Measurements from ENCODE around the gene TMEM205.
"Not testable (repeated sequence)": the region's sequence is repeated elsewhere in the genome, so short reads cannot be mapped to it uniquely, and the experiment has no call there.

TMEM205 gene

DNA sequence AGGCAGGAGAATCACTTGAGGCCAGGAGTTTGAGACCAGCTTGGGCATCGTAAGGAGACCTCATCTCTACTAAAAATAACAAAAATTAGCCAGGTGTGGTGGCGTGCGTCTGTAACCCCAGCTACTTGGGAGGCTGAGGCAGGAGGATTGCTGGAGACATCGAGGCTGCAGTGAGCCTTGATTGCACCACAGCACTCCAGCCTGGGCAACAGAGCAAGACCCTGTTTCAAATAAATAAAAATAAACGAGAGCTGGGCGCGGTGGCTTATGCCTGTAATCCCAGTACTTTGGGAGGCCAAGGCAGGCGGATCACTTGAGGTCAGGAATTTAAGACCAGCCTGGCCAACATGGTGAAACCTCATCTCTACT, 6.0 kb downstream of the TMEM205 start:
- in situ Hi-C loops (cut with MboI; ENCODE audit: low sequenced_read_pairs), result not testable (repeated sequence)

DNA sequence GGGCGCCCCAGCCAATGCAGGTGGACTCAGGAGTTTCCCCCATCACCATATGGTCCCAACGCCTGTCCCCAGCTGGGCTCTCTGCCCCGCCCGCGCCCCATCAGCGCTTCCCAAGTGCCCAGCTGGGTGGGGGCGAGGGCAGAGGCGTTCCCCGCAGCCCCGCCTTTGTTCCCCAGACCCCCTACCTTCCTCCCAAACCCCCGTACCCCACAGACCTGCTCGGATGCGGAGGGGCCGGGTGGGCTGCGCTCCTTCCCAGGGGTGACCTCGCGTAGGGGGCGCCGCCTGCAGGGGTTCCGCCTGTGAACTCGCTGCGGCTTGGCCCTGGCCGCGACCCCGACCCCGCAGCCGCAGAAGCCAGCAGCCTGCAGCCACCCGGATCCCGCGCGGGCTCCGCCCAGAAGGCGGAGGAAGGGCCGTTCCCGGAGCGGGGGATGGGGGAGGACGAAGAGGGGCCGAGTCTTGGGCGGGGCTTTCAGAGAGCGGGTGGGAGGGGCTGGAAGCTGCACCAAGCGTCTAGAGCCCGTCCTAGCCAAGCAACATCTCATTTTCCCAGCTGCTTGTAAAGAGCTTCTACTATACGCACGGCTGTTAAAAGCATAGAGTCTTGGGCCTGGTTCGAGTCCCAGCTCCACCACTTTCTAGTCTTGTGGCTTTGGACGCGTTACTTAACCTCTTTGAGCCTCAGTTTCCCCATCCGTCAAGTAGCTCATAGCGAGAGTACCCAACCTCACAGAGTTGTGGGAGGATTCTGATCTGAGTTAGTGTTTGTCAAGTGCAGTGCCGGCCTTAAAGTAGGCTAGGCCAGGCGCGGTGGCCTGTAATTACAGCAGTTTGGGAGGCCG, 6.6 kb downstream of the TMEM205 start, which contains the start of gene RAB3D:
TSS of gene RAB3D (minus strand) at position 404 of the 845 bp plus-strand sequence. CDS start 2,258 bp downstream, outside the sequence.
- in situ Hi-C loops (cut with MboI; ENCODE audit: low sequenced_read_pairs), result no loop called here

DNA sequence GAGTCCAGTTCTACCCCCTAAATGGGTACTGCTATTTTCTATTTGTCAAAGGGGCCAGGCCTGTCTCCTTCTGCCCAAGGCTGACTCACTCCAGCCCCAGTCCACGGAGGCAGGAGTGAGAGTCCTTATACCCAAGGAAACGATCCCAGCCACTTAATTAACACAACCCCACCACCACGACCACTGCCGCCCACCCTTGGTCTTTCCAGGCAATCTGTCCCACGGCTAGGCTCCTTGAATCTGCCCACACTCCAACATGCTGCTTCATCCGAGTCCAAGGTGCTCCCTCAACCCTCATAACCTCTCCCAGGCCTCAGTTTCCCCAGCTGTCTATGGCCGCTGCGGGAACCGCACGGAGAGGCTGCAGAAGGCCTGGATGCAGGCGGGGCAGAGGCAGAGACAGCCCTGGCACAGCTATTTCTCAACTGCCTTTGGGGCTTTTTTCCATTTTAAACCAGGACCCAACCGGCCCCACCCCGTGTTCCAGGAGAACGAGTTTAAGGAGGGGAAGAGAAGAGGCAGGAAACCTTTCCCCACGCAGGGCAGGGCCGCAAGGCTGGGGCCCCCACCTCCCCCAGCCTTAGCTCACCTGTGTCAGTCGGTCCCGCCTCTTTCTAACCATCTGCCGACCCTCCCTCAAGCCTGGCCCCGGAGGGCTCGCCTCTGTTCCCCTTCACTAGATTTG, 7.4 kb downstream of the TMEM205 start:
- in situ Hi-C loops (cut with MboI; ENCODE audit: low sequenced_read_pairs), result no loop called here

DNA sequence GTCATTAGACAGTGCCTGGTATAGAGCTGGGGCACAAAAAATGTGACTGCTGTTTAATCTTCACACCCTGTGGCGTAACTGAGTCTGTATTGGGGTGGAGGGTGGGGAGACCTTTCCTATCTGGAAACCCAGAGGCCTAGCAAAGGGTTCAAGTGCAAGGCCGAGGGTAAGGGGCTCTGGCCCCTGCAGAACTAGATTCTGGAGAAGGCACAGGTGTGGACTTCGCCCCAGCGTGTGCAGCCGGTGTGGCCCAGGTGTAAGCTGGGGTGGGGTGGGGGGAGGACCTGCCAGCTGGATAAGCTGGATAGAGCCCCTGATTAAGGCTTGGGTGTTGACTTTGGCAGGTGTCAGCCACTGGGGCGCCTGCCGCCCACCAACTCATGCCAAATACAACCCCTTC, 7.9 kb downstream of the TMEM205 start:
- in situ Hi-C loops (cut with MboI; ENCODE audit: low sequenced_read_pairs), result no loop called here

DNA sequence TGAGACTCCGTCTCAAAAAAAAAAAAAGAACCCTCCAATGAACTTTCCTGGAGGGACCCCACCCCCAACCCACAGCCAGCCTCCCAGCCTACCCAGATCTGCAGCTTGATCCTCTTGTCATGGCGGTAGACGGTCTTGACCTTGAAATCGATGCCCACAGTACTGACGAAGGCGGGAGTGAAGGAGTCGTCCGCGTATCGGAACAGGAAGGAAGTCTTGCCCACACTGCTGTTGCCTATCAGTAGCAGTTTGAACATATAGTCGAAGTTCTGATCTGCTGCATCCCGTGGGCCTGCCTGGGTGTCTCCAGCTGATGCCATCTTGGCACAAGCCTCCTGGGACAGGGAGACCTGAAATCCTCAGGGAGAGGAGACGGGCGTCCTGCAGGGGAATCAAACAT, 9.0 kb downstream of the TMEM205 start:
- in situ Hi-C loops (cut with MboI; ENCODE audit: low sequenced_read_pairs), result no loop called here

DNA sequence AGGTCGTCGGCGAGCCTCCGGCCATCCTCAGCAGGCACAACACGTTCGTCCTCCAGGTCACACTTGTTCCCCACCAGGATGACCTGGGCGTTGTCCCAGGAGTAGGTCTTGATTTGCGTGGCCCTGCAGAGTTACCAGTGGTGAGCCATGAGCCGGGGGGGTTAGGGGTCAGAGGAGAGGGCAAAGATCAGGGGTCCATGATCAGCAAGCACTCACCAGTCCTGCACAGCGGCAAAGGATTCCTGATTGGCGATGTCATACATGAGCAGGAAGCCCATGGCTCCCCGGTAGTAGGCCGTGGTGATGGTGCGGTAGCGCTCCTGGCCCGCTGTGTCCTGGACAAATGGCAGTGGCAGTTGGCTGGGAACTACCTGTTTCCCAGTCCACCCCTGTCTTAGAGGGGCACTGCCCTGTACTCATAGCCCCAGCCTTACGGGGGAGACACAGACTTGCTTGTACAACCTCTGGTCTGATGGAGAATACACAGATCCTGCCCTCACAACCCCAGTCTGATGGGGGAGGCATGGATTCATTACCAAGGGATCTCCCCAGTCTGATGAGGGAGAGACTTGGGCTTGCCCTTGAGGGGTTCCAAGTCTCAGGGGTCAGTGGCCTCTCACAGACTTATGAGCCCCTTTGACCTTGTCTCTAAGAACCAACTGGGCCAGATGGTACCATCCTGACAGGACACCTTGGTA, 10.5 kb downstream of the TMEM205 start:
- in situ Hi-C loops (cut with MboI; ENCODE audit: low sequenced_read_pairs), result no loop called here

DNA sequence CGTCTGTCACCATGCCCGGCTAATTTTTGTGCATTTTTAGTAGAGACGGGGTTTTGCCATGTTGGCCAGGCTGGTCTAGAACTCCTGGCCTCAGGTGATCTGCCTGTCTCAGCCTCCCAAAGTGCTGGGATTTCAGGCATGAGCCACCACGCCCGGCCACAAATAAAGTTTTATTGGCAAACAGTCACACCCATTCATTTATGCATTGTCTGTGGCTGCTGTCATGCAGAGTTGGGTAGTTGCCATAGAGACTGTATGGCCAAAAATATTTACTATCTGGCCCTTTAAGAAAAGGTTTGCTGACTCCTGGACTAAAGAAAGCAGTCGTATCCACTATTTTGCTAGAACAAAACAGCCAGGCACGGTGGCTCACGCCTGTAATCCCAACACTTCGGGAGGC, 12.2 kb downstream of the TMEM205 start:
- in situ Hi-C loops (cut with MboI; ENCODE audit: low sequenced_read_pairs), result not testable (repeated sequence)

DNA sequence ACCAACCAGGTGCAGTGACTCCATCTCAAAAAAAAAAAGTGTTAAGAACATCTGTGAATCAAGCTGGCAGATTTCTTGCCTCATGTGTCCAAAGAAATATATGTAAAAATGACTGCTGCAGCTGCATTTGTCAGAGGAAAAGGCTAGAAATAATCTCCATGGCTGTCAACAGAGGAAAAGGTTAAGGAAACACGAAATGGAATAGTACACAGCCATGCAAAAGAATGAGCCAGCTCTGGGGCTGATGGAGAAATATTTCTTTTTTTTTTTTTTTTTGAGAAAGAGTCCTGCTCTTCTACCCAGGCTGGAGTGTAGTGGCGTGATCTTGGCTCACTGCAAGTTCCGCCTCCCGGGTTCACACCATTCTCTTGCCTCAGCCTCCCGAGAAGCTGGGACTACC, 13.2 kb downstream of the TMEM205 start:
- in situ Hi-C loops (cut with MboI; ENCODE audit: low sequenced_read_pairs), result no loop called here

DNA sequence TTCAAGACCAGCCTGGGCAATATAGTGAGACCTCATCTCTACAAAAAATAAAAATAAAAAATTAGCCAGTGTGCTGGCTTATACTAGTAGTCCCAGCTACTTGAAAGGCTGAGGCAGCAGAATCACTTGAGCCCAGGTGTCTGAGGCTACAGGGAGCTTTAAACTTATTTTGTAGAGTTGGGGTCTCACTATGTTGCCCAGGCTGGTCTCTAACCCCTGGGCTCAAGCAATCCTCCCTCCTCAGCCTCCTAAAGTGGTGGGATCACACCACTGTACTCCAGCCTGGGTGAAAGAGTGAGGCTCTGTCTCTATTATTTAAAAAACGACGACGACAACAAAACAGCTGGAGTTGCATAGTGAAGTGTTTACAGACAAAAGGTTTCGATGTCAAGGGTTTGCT, 14.6 kb downstream of the TMEM205 start:
- in situ Hi-C loops (cut with MboI; ENCODE audit: low sequenced_read_pairs), result no loop called here

DNA sequence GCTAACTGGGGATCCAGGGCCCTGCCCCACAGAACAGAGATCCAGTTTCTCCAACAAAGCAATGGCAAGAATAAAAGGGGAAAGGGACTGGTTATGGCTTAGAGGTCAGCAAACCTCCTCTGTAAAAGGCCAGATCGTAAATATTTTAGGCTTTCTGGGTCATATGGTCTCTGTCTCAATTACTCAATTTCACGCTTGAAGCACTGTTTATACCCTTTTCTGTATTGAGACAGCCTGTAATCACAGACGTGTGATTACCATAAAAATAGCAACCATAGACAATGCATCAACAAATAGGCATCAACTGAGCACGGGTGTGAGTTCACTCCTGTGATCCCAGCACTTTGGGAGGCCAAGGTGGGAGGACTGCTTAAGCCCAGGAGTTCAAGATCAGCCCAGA, 15.9 kb downstream of the TMEM205 start:
- in situ Hi-C loops (cut with MboI; ENCODE audit: low sequenced_read_pairs), result no loop called here

DNA sequence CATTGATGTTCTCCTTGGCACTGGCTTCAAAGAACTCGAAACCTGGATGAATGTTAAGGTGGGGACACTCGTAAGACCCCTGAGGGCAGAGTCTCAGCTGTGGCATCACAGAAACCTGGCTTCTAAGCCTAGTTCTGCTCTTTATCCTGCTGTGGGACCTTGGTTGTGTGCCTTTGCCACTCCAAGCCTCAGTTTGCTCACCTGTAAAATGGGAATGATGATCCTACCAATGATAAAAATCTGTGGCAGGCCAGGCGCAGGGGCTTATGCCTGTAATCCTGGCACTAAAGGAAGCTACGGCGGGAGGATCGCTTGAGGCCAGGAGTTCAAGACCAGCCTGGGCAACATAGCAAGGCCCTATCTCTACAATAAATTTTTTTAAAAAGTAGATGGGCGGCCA, 20.5 kb downstream of the TMEM205 start:
- in situ Hi-C loops (cut with MboI; ENCODE audit: low sequenced_read_pairs), result no loop called here

DNA sequence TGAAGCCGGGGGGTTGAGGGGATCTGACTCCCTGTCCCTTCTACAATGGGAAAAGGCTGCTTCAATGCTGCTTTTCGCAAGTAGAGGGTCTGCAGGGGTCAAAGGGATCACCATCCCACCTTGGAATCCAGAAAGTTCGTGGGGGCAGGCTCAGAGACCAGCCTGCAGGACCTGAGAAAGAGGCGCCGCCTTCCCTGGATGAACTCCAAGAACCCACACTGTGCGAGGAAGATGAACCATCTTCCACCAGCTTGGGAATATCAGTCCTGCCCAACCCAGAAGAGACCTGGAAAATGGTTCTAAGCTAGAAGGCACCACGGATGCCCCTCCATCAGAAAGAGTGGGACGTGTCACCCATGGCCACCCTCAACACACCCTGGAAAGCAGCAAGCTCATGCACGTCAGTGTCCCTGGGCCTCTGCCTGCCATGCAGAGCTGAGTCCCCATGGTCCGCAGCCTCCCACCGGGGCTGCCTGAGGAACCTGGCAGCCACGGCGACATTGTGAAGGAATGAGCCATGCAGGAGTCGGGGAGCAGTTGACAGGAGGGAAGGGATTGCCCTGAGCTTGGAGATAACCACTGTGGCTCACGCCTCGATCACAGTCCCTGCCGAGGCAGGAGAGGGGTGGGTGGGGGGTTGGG, 21.2 kb downstream of the TMEM205 start:
- in situ Hi-C loops (cut with MboI; ENCODE audit: low sequenced_read_pairs), result no loop called here

DNA sequence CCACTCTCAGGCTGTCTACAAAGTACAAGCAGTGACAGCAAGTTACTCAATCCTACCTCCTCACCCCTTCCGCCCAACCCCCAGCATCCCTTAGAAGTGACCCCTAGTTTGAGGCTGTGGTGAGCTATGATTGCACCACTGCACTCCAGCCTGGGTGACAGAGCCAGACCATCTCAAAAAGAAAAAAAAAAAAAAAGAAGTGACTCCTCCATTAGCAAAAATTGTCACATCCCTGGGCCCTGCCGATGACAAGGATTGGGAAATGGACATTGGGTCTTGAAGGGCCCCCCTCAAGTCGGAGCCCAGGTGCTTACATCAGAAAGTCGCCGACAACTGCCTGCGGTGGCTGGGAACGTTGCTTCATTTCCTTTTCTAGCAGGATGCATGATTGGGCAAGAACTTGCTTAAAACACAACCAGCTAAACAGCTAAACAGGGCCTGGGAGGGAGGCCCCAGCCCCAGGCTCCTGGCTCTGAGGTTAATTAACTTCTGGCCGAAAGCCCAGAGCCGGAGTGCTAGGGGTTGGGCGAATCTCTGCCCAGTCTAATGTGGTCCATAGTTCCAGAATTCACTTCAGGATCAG, 21.9 kb downstream of the TMEM205 start:
- in situ Hi-C loops (cut with MboI; ENCODE audit: low sequenced_read_pairs), result no loop called here

DNA sequence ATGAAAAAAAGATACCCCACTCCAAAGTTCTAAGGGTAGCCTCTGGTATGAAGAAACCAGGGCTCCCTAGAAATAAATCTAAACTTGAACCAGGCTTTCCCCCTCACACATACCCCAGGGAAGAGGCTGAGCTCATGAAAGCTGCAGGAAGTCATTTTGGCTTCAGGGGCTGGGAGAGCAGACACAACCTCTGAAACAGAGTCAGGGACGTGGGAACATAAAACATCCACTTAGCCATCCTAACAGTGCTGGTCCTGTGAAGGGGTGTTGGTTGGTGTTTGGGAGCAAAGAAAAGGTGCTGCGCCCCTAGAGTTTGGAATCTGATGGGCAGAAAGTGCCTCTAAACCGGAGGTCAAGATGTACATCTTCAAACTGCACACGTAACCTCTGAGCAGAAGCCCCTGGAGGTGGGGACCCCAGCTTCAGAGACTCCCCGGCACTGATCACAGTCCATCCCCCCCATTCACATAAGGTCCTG, 22.4 kb downstream of the TMEM205 start:
- in situ Hi-C loops (cut with MboI; ENCODE audit: low sequenced_read_pairs), result no loop called here

DNA sequence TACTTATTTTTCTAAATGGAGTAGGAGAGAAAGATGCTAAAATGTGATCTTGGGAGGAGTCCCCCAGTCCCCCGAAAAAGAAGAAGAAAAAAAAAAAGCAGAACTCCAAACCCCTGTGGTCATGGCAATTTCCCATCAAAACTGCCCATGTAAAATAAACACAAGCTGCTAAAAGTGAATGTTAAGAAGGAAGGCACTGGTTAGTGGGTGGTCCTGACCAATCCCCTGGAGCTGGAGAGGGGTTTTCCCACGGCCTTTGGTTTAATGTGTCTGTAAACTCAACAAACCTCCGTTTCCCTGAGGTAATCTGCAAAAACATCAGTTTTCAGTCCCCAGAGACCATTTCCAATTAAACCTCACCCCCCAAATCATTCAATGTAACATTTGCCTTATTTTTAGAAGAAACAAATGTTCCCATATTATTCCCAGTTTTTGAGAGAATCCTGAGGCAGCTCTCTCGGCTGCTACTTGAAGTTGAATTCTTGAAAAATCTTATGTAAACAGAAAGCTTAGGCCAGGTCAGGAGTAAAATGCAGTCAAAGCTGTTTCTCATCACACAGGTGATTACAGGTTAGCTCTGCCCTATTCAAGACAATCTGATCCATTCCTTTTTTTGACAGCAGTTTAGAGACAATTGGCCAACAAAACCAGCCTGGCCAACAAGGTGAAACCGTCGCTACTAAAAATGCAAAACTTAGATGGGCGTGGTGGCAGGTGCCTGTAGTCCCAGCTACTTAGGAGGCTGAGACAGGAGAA, 23.6 kb downstream of the TMEM205 start:
- in situ Hi-C loops (cut with MboI; ENCODE audit: low sequenced_read_pairs), result no loop called here

DNA sequence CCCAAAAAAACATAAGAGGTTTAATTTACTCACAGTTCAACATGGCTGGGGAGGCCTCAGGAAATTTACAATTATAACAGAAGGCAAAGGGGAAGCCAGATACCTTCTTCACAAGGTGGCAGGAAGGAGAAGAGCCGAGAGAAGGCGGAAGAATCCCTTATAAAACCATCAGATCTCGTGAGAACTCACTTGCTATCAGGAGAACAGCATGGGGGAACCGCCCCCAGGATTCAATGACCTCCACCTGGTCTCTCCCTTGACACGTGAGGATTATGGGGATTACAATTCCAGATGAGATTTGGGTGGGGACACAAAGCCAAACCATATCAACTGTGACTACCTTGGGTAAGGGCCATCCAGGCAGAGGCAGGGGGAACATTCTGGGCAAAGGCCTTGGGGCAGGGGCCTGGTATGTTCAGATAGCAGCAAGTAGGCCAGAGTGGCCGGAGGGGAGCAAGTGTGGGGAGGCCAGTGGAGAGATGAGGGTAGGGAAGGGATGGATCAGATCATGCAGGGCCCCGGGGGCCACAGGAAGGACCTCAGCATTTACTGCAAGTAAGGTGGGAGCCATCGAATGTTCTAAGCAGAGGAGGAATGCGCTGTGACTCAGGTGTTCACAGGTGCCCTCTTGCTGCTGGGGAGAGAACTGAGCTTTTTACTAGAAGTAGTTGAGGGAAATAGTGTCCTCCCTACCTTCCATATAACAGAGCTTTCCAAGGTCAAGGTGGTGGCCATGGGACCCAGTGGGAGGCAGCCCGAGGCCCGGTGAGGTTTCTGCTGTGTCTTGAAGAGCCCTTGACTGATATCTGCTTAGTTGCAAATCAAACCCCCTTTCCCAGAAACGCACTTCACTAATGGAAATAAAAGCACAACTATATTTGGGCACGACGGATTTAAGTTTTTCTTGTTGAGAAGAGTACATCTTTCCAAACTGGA, 24.6 kb downstream of the TMEM205 start:
- in situ Hi-C loops (cut with MboI; ENCODE audit: low sequenced_read_pairs), result no loop called here

DNA sequence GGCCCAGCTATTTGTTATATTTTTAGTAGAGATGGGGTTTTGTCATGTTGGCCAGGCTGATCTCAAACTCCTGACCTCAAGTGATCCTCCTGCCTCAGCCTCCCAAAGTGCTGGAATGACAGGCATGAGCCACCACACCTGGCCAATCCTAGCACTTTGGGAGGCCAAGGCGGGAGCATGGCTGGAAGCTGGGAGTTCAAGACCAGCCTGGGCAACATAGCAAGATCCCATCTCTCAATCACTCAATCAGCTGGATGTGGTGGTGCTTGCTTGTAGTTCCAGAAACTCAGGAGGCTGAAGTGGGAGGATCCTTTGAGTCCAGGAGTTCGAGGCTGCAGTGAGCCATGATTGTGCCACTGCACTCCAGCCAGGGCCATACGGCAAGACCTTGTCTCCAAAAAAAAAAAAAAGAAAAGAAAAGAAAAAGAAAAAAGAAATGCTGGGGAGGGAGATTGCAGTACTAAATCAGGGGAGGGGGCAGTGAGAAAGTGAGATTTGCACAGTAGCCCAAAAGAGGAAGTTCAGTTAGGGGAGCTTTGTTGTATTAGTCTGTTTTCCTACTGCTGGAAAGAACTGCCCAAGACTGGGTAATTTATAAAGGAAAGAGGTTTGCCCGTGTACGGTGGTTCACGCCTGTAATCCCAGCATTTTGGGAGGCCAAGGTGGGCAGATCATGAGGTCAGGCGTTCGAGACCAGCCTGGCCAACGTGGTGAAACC, 25.6 kb downstream of the TMEM205 start:
- in situ Hi-C loops (cut with MboI; ENCODE audit: low sequenced_read_pairs), result not testable (repeated sequence)

DNA sequence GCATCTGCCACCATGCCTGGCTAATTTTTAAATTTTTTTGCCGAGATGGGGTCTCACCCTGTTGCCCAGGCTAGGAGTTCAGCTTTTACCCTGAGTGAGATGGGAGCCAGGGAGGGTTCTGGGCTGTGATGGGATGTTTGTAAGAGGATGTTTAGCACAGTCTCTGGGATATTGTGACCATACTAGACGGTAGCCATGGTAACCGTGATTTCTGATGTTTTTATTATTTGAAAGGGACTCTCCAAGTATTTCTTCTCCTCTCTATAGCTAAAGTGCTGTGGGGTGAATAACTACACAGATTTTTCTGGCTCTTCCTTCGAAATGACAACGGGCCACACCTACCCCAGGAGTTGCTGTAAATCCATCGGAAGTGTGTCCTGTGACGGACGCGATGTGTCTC, 39.7 kb downstream of the TMEM205 start:
- in situ Hi-C loops (cut with MboI; ENCODE audit: low sequenced_read_pairs), result no loop called here
